HG02642 (cell line): ENCODE results near the gene TMSB10.
A peak's percentile ranks its signal among the peaks of the same experiment; 100 is the strongest.
"Not testable (repeated sequence)": the region's sequence is repeated elsewhere in the genome, so short reads cannot be mapped to it uniquely, and the experiment has no call there.

Source experiments
- ATAC-seq: cut with Tn5 transposase; IDR thresholded peaks from one replicate; pipeline ENCODE4 v1.9.1; 2021; ENCODE audit warnings: mild to moderate bottlenecking; ENCODE audit not compliant: unreplicated experiment, poor library complexity

Gene TMSB10

GRCh38 chr2:84900971-84901370 is 4.5 kb upstream of the TMSB10 start:
- ATAC-seq = no peak

- no peak for ATAC-seq
Measured at GRCh38 chr2:84901593-84902120, 3.8 kb upstream of the TMSB10 start.

GRCh38 chr2:84902526-84902925 is 2.9 kb upstream of the TMSB10 start:
- no peak for ATAC-seq

- no peak for ATAC-seq
Measured at GRCh38 chr2:84904151-84904550, 1.3 kb upstream of the TMSB10 start.

- ATAC-seq = no peak
Measured at GRCh38 chr2:84904717-84905174, 710 bp upstream of the TMSB10 start.

DNA sequence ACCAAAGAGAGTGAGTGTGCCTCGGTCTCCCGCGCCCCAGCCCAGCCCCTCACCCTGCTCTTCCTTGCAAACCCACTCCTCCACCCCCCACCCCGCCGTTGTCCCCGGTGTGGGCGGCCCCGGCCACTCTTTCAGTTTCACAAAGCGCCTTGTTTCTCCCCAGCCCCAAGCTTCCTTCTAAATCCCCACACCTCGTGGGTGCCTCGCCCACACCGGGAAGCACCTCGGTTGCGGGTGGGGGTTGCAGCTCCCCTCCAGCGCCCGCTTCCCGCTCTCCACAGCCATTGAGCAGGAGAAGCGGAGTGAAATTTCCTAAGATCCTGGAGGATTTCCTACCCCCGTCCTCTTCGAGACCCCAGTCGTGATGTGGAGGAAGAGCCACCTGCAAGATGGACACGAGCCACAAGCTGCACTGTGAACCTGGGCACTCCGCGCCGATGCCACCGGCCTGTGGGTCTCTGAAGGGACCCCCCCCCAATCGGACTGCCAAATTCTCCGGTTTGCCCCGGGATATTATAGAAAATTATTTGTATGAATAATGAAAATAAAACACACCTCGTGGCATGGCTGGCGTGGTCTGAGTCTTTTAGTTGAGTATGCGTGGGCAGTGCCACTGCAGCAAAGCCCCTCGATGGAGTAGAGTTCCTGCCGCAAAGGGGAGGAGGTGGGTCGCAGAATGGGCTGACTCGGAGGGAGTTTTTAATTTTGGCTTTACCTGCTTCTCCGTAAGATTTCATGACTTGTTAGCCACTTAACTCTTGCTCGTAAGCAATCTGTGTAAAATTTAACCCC is 848 bp downstream of the TMSB10 start:
- peak; percentile 32 for ATAC-seq

GRCh38 chr2:84906900-84907714 is 1.7 kb downstream of the TMSB10 start:
- ATAC-seq = peak; percentile 26

DNA sequence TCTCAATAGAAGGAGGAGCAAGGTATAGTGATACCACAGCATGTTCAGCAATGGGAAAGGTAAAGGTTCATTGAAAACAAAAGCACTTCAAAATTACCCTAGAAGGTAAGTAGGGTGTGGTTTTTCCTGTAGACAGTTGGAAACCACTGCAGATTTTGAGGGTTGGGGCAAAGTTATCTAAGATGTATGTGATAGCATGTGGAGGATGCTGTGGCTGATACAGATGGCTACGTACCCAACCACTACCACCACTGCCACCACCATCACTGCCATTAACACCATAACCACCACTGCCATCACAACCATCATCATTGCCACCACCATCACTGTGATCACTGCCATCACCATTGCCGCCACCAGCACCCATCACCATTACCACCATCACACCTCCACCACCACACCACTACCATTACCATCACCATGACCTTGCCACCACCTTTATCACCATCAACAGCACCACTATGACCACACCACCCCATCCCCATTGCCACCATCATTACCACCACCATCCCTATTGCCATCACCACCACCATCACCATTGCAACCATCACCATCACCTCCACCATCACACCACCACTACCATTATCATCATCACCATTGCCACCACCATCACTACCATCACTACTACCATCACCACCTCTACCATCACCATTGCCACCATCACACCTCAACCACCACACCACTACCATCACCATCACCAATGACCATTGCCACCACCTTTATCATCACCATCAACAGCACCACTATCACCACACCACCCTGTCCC is 3.7 kb downstream of the TMSB10 start:
- ATAC-seq = no peak

- no peak for ATAC-seq
Measured at GRCh38 chr2:84911135-84911678, 5.8 kb downstream of the TMSB10 start.

- no peak for ATAC-seq
Measured at GRCh38 chr2:84912984-84913383, 7.5 kb downstream of the TMSB10 start.

- ATAC-seq = no peak
Measured at GRCh38 chr2:84914334-84914733, 8.9 kb downstream of the TMSB10 start.

- ATAC-seq = not testable (repeated sequence)
Measured at GRCh38 chr2:84915675-84916074, 10.2 kb downstream of the TMSB10 start.

- not testable (repeated sequence) for ATAC-seq
Measured at GRCh38 chr2:84917821-84918220, 12.4 kb downstream of the TMSB10 start.

- ATAC-seq = no peak
Measured at GRCh38 chr2:84918430-84918829, 13.0 kb downstream of the TMSB10 start.

DNA sequence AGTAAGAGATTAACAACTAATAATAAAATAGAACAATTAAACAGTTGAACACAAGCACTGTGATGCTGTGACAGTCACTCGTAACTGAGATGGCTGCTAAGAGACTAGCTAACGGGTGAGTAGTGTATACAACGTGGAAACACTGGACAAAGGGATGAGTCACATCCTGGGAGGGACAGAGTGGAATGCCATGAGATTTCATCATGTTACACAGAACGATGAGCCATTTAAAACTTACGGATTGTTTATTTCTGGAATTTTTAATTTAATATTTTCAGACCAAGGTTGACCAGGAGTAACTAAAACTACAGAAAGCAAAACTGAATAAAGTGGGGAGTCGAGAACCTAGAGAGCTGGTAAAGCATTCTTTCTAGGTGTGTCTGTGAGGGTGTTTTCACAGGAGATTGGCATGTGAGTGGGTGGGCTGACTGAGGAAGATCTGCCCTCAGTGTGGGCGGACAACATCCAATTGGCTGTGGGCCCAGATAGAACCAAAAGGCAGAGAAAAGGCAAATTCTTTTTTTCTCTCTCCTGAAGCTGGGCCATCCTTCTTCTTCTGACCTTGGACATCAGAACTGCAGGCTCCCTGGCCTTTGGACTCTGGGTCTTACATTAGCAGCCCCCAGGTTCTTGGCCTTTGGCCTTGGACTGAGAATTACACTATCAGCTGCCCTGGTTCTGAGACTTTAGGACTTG is 14.6 kb downstream of the TMSB10 start:
- ATAC-seq = peak; percentile 52

GRCh38 chr2:84923009-84923408 is 17.6 kb downstream of the TMSB10 start:
- no peak for ATAC-seq

- ATAC-seq = peak; percentile 28
Measured at GRCh38 chr2:84924173-84925106, 19.0 kb downstream of the TMSB10 start.

DNA sequence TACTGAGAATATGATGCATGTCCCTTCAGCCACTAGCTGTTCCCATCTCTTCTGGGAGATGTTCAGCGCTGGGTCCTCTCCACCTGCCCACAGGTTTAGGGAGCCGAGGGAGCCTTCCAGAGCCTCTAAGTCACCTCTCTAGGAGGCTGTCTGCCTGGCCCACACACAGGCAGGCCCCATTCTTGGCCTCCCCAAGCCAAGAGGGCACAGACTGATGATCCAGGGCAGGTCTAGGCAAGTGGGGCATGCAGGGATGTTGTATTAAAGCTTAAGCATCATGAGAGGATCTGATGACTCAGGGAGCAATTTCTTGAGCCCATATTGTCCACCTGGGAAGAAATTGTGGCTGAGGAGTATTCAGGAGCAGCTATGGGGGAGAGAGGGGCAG is 19.9 kb downstream of the TMSB10 start:
- ATAC-seq = peak; percentile 1
